ENCODE data around the gene HTR3C.

GRCh38 chr3:184029443-184029842, 23.4 kb upstream of the HTR3C start:
- TF ChIP-seq POLR2AphosphoS5 (IDR thresholded peaks at IDR 0.05) (no peak), CTCF (IDR thresholded peaks at IDR 0.05 in 8 of 11, conservative IDR thresholded peaks at IDR 0.05 in 3 of 11) (no peak), POLR2A (IDR thresholded peaks at IDR 0.05) (no peak)

Data from spleen (tissue), 7 donors.